ENCODE measurements around the gene KCNMB2. TPM values are rescaled to one million over a fixed set of nuclear protein-coding genes. Genes with fewer than 3 reads are reported as not detected.

Gene KCNMB2
- total RNA-seq, 4 donors from 2014 or later, result not detected

- no peaks in the 10 kb centered on the region for H3K4me1 ChIP-seq
- no peaks in the 10 kb centered on the region for H3K9me3 ChIP-seq
- H3K27ac ChIP-seq, result no peak overlapping the region
- no peak overlapping the region for H3K4me3 ChIP-seq
- no peaks in the 10 kb centered on the region for H3K27me3 ChIP-seq
- no peaks in the 10 kb centered on the region for H3K36me3 ChIP-seq
- no peak for TF ChIP-seq CTCF (IDR thresholded peaks at IDR 0.05)
- TF ChIP-seq POLR2A (IDR thresholded peaks at IDR 0.05), result no peak
- DNase-seq, result no peak
These were observed 15.8 kb upstream of the KCNMB2 start for GRCh38 chr3:178520451-178520850.

- Histone ChIP-seq H3K27me3 (no peaks in the 10 kb centered on the region), H3K9me3 (no peaks in the 10 kb centered on the region), H3K4me3 (no peak overlapping the region), H3K36me3 (no peaks in the 10 kb centered on the region), H3K4me1 (no peaks in the 10 kb centered on the region), H3K27ac (no peak overlapping the region)
- TF ChIP-seq POLR2A (IDR thresholded peaks at IDR 0.05), result no peak
- TF ChIP-seq CTCF (IDR thresholded peaks at IDR 0.05), result no peak
- DNase-seq, result no peak
These were observed 13.8 kb upstream of the KCNMB2 start for GRCh38 chr3:178522200-178523052.

- H3K4me1 ChIP-seq, result no peaks in the 10 kb centered on the region
- no peaks in the 10 kb centered on the region for H3K27me3 ChIP-seq
- H3K27ac ChIP-seq, result no peak overlapping the region
- no peak for TF ChIP-seq CTCF (IDR thresholded peaks at IDR 0.05)
- TF ChIP-seq POLR2A (IDR thresholded peaks at IDR 0.05), result no peak
- H3K4me3 ChIP-seq, result no peak overlapping the region
- no peaks in the 10 kb centered on the region for H3K9me3 ChIP-seq
- DNase-seq, result no peak
- no peaks in the 10 kb centered on the region for H3K36me3 ChIP-seq
These were observed 11.0 kb upstream of the KCNMB2 start for GRCh38 chr3:178525251-178525650.

GRCh38 chr3:178526291-178526690 is 9.9 kb upstream of the KCNMB2 start:
- H3K4me3 ChIP-seq, result no peak overlapping the region
- TF ChIP-seq CTCF (IDR thresholded peaks at IDR 0.05) (no peak), POLR2A (IDR thresholded peaks at IDR 0.05) (no peak)
- no peaks in the 10 kb centered on the region for H3K4me1 ChIP-seq
- DNase-seq, result no peak
- H3K36me3 ChIP-seq, result no peaks in the 10 kb centered on the region
- H3K9me3 ChIP-seq, result no peaks in the 10 kb centered on the region
- H3K27ac ChIP-seq, result no peak overlapping the region
- H3K27me3 ChIP-seq, result no peaks in the 10 kb centered on the region

- H3K4me1 ChIP-seq, result no peaks in the 10 kb centered on the region
- no peaks in the 10 kb centered on the region for H3K27me3 ChIP-seq
- no peaks in the 10 kb centered on the region for H3K9me3 ChIP-seq
- DNase-seq, result no peak
- TF ChIP-seq POLR2A (IDR thresholded peaks at IDR 0.05), result no peak
- TF ChIP-seq CTCF (IDR thresholded peaks at IDR 0.05), result no peak
- no peaks in the 10 kb centered on the region for H3K36me3 ChIP-seq
- no peak overlapping the region for H3K27ac ChIP-seq
- no peak overlapping the region for H3K4me3 ChIP-seq
These were observed 8.3 kb upstream of the KCNMB2 start for GRCh38 chr3:178527981-178528380.
